ENCODE data around the gene XPR1.
"Not testable (repeated sequence)": the region's sequence is repeated elsewhere in the genome, so short reads cannot be mapped to it uniquely, and the experiment has no call there.

The XPR1 gene

GRCh38 chr1:180641662-180642061, 9.8 kb downstream of the XPR1 start:
- H3K36me3 ChIP-seq: no peaks in the 10 kb centered on the region
- no peaks in the 10 kb centered on the region for H3K27me3 ChIP-seq (ENCODE audit: insufficient read depth, low read depth, severe bottlenecking)
- no peak for DNase-seq
- TF ChIP-seq CTCF (IDR thresholded peaks at IDR 0.05; ENCODE audit: low read depth, low read length): no peak
- no peak overlapping the region for H3K4me3 ChIP-seq (ENCODE audit: low read depth, low read length)
- H3K27ac ChIP-seq: no peak overlapping the region
- no peaks in the 10 kb centered on the region for H3K9me3 ChIP-seq (ENCODE audit: severe bottlenecking)

GRCh38 chr1:180642781-180643180, 11.0 kb downstream of the XPR1 start:
- no peaks in the 10 kb centered on the region for H3K36me3 ChIP-seq
- H3K9me3 ChIP-seq (ENCODE audit: severe bottlenecking): no peaks in the 10 kb centered on the region
- no peak for DNase-seq
- no peaks in the 10 kb centered on the region for H3K27me3 ChIP-seq (ENCODE audit: insufficient read depth, low read depth, severe bottlenecking)
- no peak overlapping the region for H3K27ac ChIP-seq
- TF ChIP-seq CTCF (IDR thresholded peaks at IDR 0.05; ENCODE audit: low read depth, low read length): no peak
- no peak overlapping the region for H3K4me3 ChIP-seq (ENCODE audit: low read depth, low read length)

- Histone ChIP-seq H3K4me3 (ENCODE audit: low read depth, low read length) (no peak overlapping the region), H3K36me3 (no peaks in the 10 kb centered on the region), H3K27me3 (ENCODE audit: insufficient read depth, low read depth, severe bottlenecking) (no peaks in the 10 kb centered on the region), H3K27ac (no peak overlapping the region), H3K9me3 (ENCODE audit: severe bottlenecking) (no peaks in the 10 kb centered on the region)
- DNase-seq: no peak
- TF ChIP-seq CTCF (IDR thresholded peaks at IDR 0.05; ENCODE audit: low read depth, low read length): no peak
These were observed 11.9 kb downstream of the XPR1 start for GRCh38 chr1:180643693-180644092.

- Histone ChIP-seq H3K27ac (no peak overlapping the region), H3K9me3 (ENCODE audit: severe bottlenecking) (no peaks in the 10 kb centered on the region), H3K27me3 (ENCODE audit: insufficient read depth, low read depth, severe bottlenecking) (no peaks in the 10 kb centered on the region), H3K36me3 (no peaks in the 10 kb centered on the region), H3K4me3 (ENCODE audit: low read depth, low read length) (no peak overlapping the region)
- DNase-seq: no peak
- TF ChIP-seq CTCF (IDR thresholded peaks at IDR 0.05; ENCODE audit: low read depth, low read length): no peak
These were observed 12.8 kb downstream of the XPR1 start for GRCh38 chr1:180644526-180645192.

GRCh38 chr1:180645261-180645660, 13.4 kb downstream of the XPR1 start:
- not testable (repeated sequence) for H3K9me3 ChIP-seq (ENCODE audit: severe bottlenecking); H3K27me3 ChIP-seq (ENCODE audit: insufficient read depth, low read depth, severe bottlenecking); H3K36me3 ChIP-seq; H3K27ac ChIP-seq; H3K4me3 ChIP-seq (ENCODE audit: low read depth, low read length); DNase-seq

GRCh38 chr1:180646093-180646492, 14.3 kb downstream of the XPR1 start:
- Histone ChIP-seq H3K9me3 (ENCODE audit: severe bottlenecking) (no peaks in the 10 kb centered on the region), H3K27me3 (ENCODE audit: insufficient read depth, low read depth, severe bottlenecking) (no peaks in the 10 kb centered on the region), H3K27ac (no peak overlapping the region), H3K4me3 (ENCODE audit: low read depth, low read length) (no peak overlapping the region), H3K36me3 (no peaks in the 10 kb centered on the region)
- no peak for DNase-seq
- TF ChIP-seq CTCF (IDR thresholded peaks at IDR 0.05; ENCODE audit: low read depth, low read length): no peak
